Skeletal muscle tissue (tissue), 4 donors: Measurements from ENCODE around the gene SNAP29. TPM values are rescaled to one million over a fixed set of nuclear protein-coding genes. Genes with fewer than 3 reads are reported as not detected.
"Not testable (repeated sequence)": the region's sequence is repeated elsewhere in the genome, so short reads cannot be mapped to it uniquely, and the experiment has no call there.

Experiments used
- H3K27ac ChIP-seq: one replicate; pipeline ENCODE4 v1.7.0; 2013; ENCODE audit warnings: mild to moderate bottlenecking, low read depth, low read length, inconsistent platforms
- H3K27me3 ChIP-seq, 3 donors: one replicate each; pipeline ENCODE4 v1.7.0; 2013; ENCODE audit warnings: low read length in 3 of 3; ENCODE audit not compliant: control insufficient read depth in 3 of 3, insufficient read depth in 3 of 3
- H3K36me3 ChIP-seq, 3 donors: one replicate each; pipeline ENCODE4 v1.7.0; 2013; ENCODE audit warnings: low read length in 3 of 3; ENCODE audit not compliant: control insufficient read depth in 3 of 3, insufficient read depth in 3 of 3
- H3K4me1 ChIP-seq, 3 donors: one replicate each; pipeline ENCODE4 v1.7.0; 2013; ENCODE audit warnings: low read length in 3 of 3, mild to moderate bottlenecking in 3 of 3; ENCODE audit not compliant: control insufficient read depth in 3 of 3, insufficient read depth in 3 of 3
- H3K4me3 ChIP-seq, 3 donors: one replicate each; pipeline ENCODE4 v1.7.0; 2013; ENCODE audit warnings: low read length in 3 of 3
- H3K9ac ChIP-seq, 3 donors: one replicate each; pipeline ENCODE4 v1.7.0; 2013; ENCODE audit warnings: low read length in 3 of 3, mild to moderate bottlenecking in 3 of 3, moderate library complexity in 2 of 3, low read depth in 1 of 3
- H3K9me3 ChIP-seq, 3 donors: one replicate each; pipeline ENCODE4 v1.7.0; 2013; ENCODE audit warnings: low read length in 3 of 3; ENCODE audit not compliant: control insufficient read depth in 3 of 3
- total RNA-seq: library from RNA; depleted of rRNA; stranded (reverse); fragments of >200 nt; gene quantifications from one replicate; pipeline ENCODE4 v1.2.3, GENCODE V29; 2014
- donor health status: Osteomylitis.

SNAP29 gene
- total RNA-seq, 1 donor from 2014 or later: 5.2 TPM

GRCh38 chr22:20939457-20940185 lies 80.8 kb downstream of the SNAP29 start:
- H3K4me3 ChIP-seq, H3K9me3 ChIP-seq, H3K27ac ChIP-seq, H3K9ac ChIP-seq, H3K27me3 ChIP-seq: not testable (repeated sequence)
- Histone ChIP-seq H3K4me1 (peaks cover 27 to 40% (median 29%) of the 10 kb centered on the region in 3 donors), H3K36me3 (peaks cover 0 to 12% (median 6%) of the 10 kb centered on the region in 3 donors)

GRCh38 chr22:20940186-20940651 lies 81.4 kb downstream of the SNAP29 start:
- Histone ChIP-seq H3K4me3 (no peak overlapping the region), H3K4me1 (peaks cover 27 to 40% (median 29%) of the 10 kb centered on the region in 3 donors), H3K36me3 (peaks cover 0 to 12% (median 6%) of the 10 kb centered on the region in 3 donors), H3K9me3 (no peaks in the 10 kb centered on the region), H3K27ac (no peak overlapping the region), H3K9ac (no peak overlapping the region), H3K27me3 (no peaks in the 10 kb centered on the region)

Other genes starting within 250 kb of the SNAP29 start
- gene SERPIND1, start 84.9 kb upstream of the SNAP29 start, total RNA-seq: not detected
- 20.4 TPM for gene PI4KA, start 196 bp upstream of the SNAP29 start, total RNA-seq
- 45.9 TPM for gene CRKL, start 58.4 kb downstream of the SNAP29 start, total RNA-seq
- under 0.01 TPM for gene AIFM3, start 108.2 kb downstream of the SNAP29 start, total RNA-seq
- gene LZTR1, start 123.3 kb downstream of the SNAP29 start, total RNA-seq: 32.4 TPM
- 15.7 TPM for gene THAP7, start 143.1 kb downstream of the SNAP29 start, total RNA-seq
- gene P2RX6, start 156.2 kb downstream of the SNAP29 start, total RNA-seq: 11.0 TPM
- gene SLC7A4, start 173.6 kb downstream of the SNAP29 start, total RNA-seq: 1.6 TPM
- not detected for gene LRRC74B, start 186.9 kb downstream of the SNAP29 start, total RNA-seq